Adrenal gland (tissue), 5 donors: ENCODE measurements around the gene ST7.

Experiments
- POLR2A ChIP-seq, 2 donors: fragments of 450-650 bp; IDR thresholded peaks; one replicate each; pipeline ENCODE4 v1.6.1; 2017; ENCODE audit warnings: antibody characterized with exemption in 2 of 2, mild to moderate bottlenecking in 2 of 2, moderate library complexity in 1 of 2
- TF ChIP-seq, protein P1 (sequence below), 6 experiments: fragments of 450-650 bp in 4 of 6; fragments of 200-600 bp in 2 of 6; sonication (generic) in 1 of 6; IDR thresholded peaks; 1 replicate in 5 of 6; 2 replicates in 1 of 6; pipeline versions ENCODE4 v1.5.1 to v1.8.0; 2016 to 2021; ENCODE audit warnings: antibody characterized with exemption in 6 of 6, mild to moderate bottlenecking in 2 of 6, moderate library complexity in 1 of 6
- donor health status: DM: no; HTN: no; CAD: no.

GRCh38 chr7:116966601-116967000 lies 13.3 kb downstream of the ST7 start:
- TF ChIP-seq, protein P1, sequence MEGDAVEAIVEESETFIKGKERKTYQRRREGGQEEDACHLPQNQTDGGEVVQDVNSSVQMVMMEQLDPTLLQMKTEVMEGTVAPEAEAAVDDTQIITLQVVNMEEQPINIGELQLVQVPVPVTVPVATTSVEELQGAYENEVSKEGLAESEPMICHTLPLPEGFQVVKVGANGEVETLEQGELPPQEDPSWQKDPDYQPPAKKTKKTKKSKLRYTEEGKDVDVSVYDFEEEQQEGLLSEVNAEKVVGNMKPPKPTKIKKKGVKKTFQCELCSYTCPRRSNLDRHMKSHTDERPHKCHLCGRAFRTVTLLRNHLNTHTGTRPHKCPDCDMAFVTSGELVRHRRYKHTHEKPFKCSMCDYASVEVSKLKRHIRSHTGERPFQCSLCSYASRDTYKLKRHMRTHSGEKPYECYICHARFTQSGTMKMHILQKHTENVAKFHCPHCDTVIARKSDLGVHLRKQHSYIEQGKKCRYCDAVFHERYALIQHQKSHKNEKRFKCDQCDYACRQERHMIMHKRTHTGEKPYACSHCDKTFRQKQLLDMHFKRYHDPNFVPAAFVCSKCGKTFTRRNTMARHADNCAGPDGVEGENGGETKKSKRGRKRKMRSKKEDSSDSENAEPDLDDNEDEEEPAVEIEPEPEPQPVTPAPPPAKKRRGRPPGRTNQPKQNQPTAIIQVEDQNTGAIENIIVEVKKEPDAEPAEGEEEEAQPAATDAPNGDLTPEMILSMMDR (IDR thresholded peaks at IDR 0.05): no peak
- TF ChIP-seq POLR2A (IDR thresholded peaks at IDR 0.05): no peak
